ENCODE data around the gene TOMM40. TPM values are rescaled to one million over a fixed set of nuclear protein-coding genes. Genes with fewer than 3 reads are reported as not detected.
A peak's percentile ranks its signal among the peaks of the same experiment; 100 is the strongest.

TOMM40 gene
- total RNA-seq, 6 experiments from 2014 or later: 24.9 to 82.6 (median 26.7) TPM

- DNase-seq (no peak), ATAC-seq (no peak)
- Histone ChIP-seq H3K4me1 (peaks cover 0 to 41% (median 0%) of the 10 kb centered on the region in 4 donors), H3K27me3 (no peaks in the 10 kb centered on the region), H3K36me3 (peaks cover 0 to 31% (median 11%) of the 10 kb centered on the region in 4 donors), H3K9me3 (no peaks in the 10 kb centered on the region), H3K27ac (peak overlapping the region in 1 of 3 donors; percentile 78), H3K4me3 (peak overlapping the region in 2 of 3 donors; percentile 83 to 84)
- 35% methylated on average over 9 of the region's 15 CpGs for WGBS (ENCODE audit: insufficient coverage, low coverage, low lambda C conversion rate, missing lambda C conversion rate)
- TF ChIP-seq POLR2A (IDR thresholded peaks at IDR 0.05) (no peak), CTCF (IDR thresholded peaks at IDR 0.05) (no peak)
- intact Hi-C loops (cut with DNase I): loop anchor here in 1 of 2 donors (5.0 kb wide), 1 partner anchor 49 kb away; no protein-coding TSS in a partner anchor
These were observed 12.2 kb downstream of the TOMM40 start for GRCh38 chr19:44903216-44903601.

GRCh38 chr19:44903602-44904425, 12.8 kb downstream of the TOMM40 start:
- no peaks in the 10 kb centered on the region for H3K9me3 ChIP-seq
- intact Hi-C loops (cut with DNase I): loop anchor here in 1 of 2 donors (5.0 kb wide), 1 partner anchor 48 kb away; no protein-coding TSS in a partner anchor
- peak overlapping the region in 2 of 3 donors; percentile 83 to 84 for H3K4me3 ChIP-seq
- H3K27ac ChIP-seq: peak overlapping the region; percentile 50 to 78 (median 75)
- H3K27me3 ChIP-seq: no peaks in the 10 kb centered on the region
- DNase-seq: peak; percentile 75 to 93 (median 88)
- peaks cover 0 to 37% (median 11%) of the 10 kb centered on the region in 4 donors for H3K36me3 ChIP-seq
- peak; percentile 99 to 100 (median 99) for TF ChIP-seq CTCF (IDR thresholded peaks at IDR 0.05)
- TF ChIP-seq POLR2A (IDR thresholded peaks at IDR 0.05): no peak
- peak; percentile 65 to 71 (median 68) for ATAC-seq
- WGBS (ENCODE audit: insufficient coverage, low coverage, low lambda C conversion rate, missing lambda C conversion rate): 8% methylated on average over 13 of the region's 24 CpGs
- H3K4me1 ChIP-seq: peaks cover 0 to 41% (median 0%) of the 10 kb centered on the region in 4 donors

- H3K4me1 ChIP-seq: peaks cover 0 to 45% (median 0%) of the 10 kb centered on the region in 4 donors
- H3K9me3 ChIP-seq: no peaks in the 10 kb centered on the region
- peak overlapping the region; percentile 48 to 84 (median 83) for H3K4me3 ChIP-seq
- H3K27me3 ChIP-seq: no peaks in the 10 kb centered on the region
- WGBS (ENCODE audit: insufficient coverage, low coverage, low lambda C conversion rate, missing lambda C conversion rate): 29% methylated on average over 9 of the region's 12 CpGs
- DNase-seq (no peak), ATAC-seq (peak; percentile 3 to 9 (median 6))
- peaks cover 0 to 42% (median 11%) of the 10 kb centered on the region in 4 donors for H3K36me3 ChIP-seq
- TF ChIP-seq POLR2A (IDR thresholded peaks at IDR 0.05): no peak
- TF ChIP-seq CTCF (IDR thresholded peaks at IDR 0.05): peak; percentile 17 to 46 (median 21)
- peak overlapping the region; percentile 50 to 78 (median 75) for H3K27ac ChIP-seq
- intact Hi-C loops (cut with DNase I): loop anchor here in 1 of 2 donors (5.0 kb wide), 1 partner anchor 48 kb away; no protein-coding TSS in a partner anchor
These were observed 13.5 kb downstream of the TOMM40 start for GRCh38 chr19:44904426-44904994.

GRCh38 chr19:44905437-44906160, 14.5 kb downstream of the TOMM40 start, which contains the start of gene APOE:
Gene APOE (plus strand): TSS chr19:44905796. CDS start chr19:44906625, 829 bp downstream.
- TF ChIP-seq POLR2A (IDR thresholded peaks at IDR 0.05) (peak; percentile 65), CTCF (IDR thresholded peaks at IDR 0.05) (no peak)
- peak within 1 kb of the TSS; percentile 48 to 84 (median 83) for H3K4me3 ChIP-seq
- 2% methylated on average over 14 of the region's 20 CpGs for WGBS (ENCODE audit: insufficient coverage, low coverage, low lambda C conversion rate, missing lambda C conversion rate)
- peak within 1 kb of the TSS; percentile 50 to 78 (median 75) for H3K27ac ChIP-seq
- intact Hi-C loops (cut with DNase I): loop anchor here in 1 of 2 donors (5.0 kb wide), 1 partner anchor 42 kb away; the partner anchor contains the start of gene APOC2
- no peaks in the 10 kb centered on the region for H3K9me3 ChIP-seq
- H3K4me1 ChIP-seq: peaks cover 0 to 48% (median 0%) of the 10 kb centered on the region in 4 donors
- DNase-seq (peak; percentile 75 to 90 (median 88)), ATAC-seq (peak; percentile 46 to 71 (median 62))
- H3K27me3 ChIP-seq: no peaks in the 10 kb centered on the region
- H3K36me3 ChIP-seq: peaks cover 0 to 35% (median 11%) of the 10 kb centered on the region in 4 donors

Measured in right lobe of liver (tissue), 6 donors.